Measurements from ENCODE around the gene CPLANE2.

DNA sequence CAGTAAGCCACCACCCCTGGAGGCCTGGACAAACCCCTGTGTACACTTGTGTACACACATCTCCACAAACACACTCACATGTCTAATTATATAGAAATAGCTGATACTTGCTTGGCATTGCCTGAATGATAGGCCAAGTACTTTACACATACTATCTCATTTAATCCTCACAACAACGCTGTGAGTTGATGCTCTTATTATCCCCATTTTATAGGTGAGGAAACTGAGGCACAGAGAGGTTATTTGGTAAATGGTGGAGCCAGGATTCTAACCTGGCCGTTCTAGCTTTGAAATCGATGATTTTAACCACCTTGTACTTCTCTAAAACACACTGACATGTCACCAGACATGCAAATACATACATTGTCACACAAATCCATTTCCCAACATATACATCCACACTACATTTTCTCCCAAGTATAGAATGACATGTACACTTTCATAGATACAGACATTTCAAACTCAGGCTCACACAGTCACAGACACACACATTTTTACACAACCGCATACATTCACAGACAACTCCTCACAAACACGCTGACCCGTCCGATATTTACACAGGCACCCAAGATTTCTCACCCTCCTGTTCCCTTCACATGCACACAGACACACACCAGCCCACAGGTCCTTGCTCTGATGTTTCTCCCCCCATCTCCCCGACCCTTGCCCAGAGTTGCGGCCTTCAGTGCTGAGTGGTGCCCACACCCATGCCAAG is 27.7 kb downstream of the CPLANE2 start:
- TF ChIP-seq, protein P1, sequence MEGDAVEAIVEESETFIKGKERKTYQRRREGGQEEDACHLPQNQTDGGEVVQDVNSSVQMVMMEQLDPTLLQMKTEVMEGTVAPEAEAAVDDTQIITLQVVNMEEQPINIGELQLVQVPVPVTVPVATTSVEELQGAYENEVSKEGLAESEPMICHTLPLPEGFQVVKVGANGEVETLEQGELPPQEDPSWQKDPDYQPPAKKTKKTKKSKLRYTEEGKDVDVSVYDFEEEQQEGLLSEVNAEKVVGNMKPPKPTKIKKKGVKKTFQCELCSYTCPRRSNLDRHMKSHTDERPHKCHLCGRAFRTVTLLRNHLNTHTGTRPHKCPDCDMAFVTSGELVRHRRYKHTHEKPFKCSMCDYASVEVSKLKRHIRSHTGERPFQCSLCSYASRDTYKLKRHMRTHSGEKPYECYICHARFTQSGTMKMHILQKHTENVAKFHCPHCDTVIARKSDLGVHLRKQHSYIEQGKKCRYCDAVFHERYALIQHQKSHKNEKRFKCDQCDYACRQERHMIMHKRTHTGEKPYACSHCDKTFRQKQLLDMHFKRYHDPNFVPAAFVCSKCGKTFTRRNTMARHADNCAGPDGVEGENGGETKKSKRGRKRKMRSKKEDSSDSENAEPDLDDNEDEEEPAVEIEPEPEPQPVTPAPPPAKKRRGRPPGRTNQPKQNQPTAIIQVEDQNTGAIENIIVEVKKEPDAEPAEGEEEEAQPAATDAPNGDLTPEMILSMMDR (IDR thresholded peaks at IDR 0.05) = no peak
- TF ChIP-seq POLR2A (IDR thresholded peaks at IDR 0.05) (no peak), POLR2AphosphoS5 (IDR thresholded peaks at IDR 0.05) (no peak), EP300 (IDR thresholded peaks at IDR 0.05) (no peak)

All from upper lobe of left lung (tissue), 4 donors.